Fibroblast of lung (primary cell): ENCODE measurements around the gene TAS1R1.

ENCODE experiments used
- CTCF ChIP-seq, 2 donors: IDR thresholded peaks in 1 of 2; conservative IDR thresholded peaks in 1 of 2; 1 replicate in 1 of 2; 2 replicates in 1 of 2; pipeline ENCODE4 v1.5.1; 2011 to 2012; ENCODE audit warnings: low read length in 2 of 2, control low read depth in 1 of 2, inconsistent platforms in 1 of 2, low read depth in 1 of 2, mild to moderate bottlenecking in 1 of 2
- EZH2 ChIP-seq: IDR thresholded peaks from 2 replicates; pipeline ENCODE4 v1.5.1; 2012; ENCODE audit warnings: low read length, control low read depth, mild to moderate bottlenecking; ENCODE audit errors: missing control alignments

DNA sequence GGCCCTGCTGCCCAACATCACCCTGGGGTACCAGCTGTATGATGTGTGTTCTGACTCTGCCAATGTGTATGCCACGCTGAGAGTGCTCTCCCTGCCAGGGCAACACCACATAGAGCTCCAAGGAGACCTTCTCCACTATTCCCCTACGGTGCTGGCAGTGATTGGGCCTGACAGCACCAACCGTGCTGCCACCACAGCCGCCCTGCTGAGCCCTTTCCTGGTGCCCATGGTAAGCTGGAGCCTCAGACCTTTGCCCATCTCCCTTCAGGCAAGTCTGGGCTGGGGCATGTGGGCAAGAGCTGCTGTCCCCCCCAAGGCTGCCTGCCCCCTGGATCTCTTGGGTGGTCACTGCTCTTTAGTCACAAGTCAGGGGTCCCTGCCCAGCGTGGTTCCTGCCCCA is 15.9 kb downstream of the TAS1R1 start:
- no peak for TF ChIP-seq CTCF (conservative IDR thresholded peaks at IDR 0.05 in 1 of 2, IDR thresholded peaks at IDR 0.05 in 1 of 2; ENCODE audit: low read depth in 1 of 2, low read length in 2 of 2)
- no peak for TF ChIP-seq EZH2
